SU-DHL-6 (cell line): Measurements from ENCODE around the gene PPP1R12A.

Experiments
- H2AFZ ChIP-seq: fragments of 200-600 bp; sonication (generic); 2 replicates; pipeline ENCODE4 v1.6.1; 2014; ENCODE audit warnings: low read depth, mild to moderate bottlenecking, moderate library complexity, mixed read lengths, antibody characterized with exemption, low read length; ENCODE audit not compliant: severe bottlenecking
- H3F3A ChIP-seq: fragments of 200-600 bp; shearing (Covaris generic); 2 replicates; pipeline ENCODE4 v1.6.0; 2016; ENCODE audit warnings: antibody characterized with exemption, mild to moderate bottlenecking; ENCODE audit not compliant: insufficient read depth
- H3K27ac ChIP-seq: fragments of 200-600 bp; sonication (generic); 2 replicates; pipeline ENCODE4 v1.5.1; 2016; ENCODE audit warnings: low read depth, mild to moderate bottlenecking, low read length, moderate library complexity, mixed read lengths
- H3K27me3 ChIP-seq: fragments of 200-600 bp; sonication (generic), shearing (Covaris generic); 2 replicates; pipeline ENCODE4 v1.6.0; 2014; ENCODE audit warnings: mild to moderate bottlenecking, low read length
- H3K36me3 ChIP-seq: fragments of 200-600 bp; sonication (generic); 2 replicates; pipeline ENCODE4 v1.6.1; 2014; ENCODE audit warnings: mild to moderate bottlenecking, low read length, mixed read lengths
- H3K4me2 ChIP-seq: fragments of 300-600, 200-600 bp; shearing (Covaris generic), sonication (generic); 2 replicates; pipeline ENCODE4 v1.6.0; 2014; ENCODE audit warnings: low read length, low read depth, mild to moderate bottlenecking; ENCODE audit not compliant: poor library complexity, severe bottlenecking
- H3K4me3 ChIP-seq: fragments of 200-600 bp; sonication (generic); 2 replicates; pipeline ENCODE4 v1.5.1; 2014; ENCODE audit warnings: antibody characterized with exemption, low read length, mild to moderate bottlenecking, mixed read lengths; ENCODE audit not compliant: insufficient read depth, poor library complexity, severe bottlenecking
- H3K79me2 ChIP-seq: fragments of 200-600 bp; sonication (generic); 2 replicates; pipeline ENCODE4 v1.6.1; 2014; ENCODE audit warnings: mild to moderate bottlenecking, low read length, moderate library complexity; ENCODE audit not compliant: insufficient read depth
- H3K9ac ChIP-seq: fragments of 200-600 bp; sonication (generic); 2 replicates; pipeline ENCODE4 v1.7.0; 2014; ENCODE audit warnings: mild to moderate bottlenecking, low read length
- H3K9me2 ChIP-seq: fragments of 200-600 bp; sonication (generic); replicated peaks from 2 replicates; pipeline ENCODE4 v1.6.1; 2014; ENCODE audit warnings: low read length; ENCODE audit not compliant: insufficient read depth
- H3K9me3 ChIP-seq: fragments of 200-600 bp; sonication (generic); 2 replicates; pipeline ENCODE4 v1.6.1; 2014; ENCODE audit warnings: low read length, mixed read lengths; ENCODE audit not compliant: insufficient read depth
- H4K20me1 ChIP-seq: fragments of 200-600 bp; sonication (generic); 2 replicates; pipeline ENCODE4 v1.6.1; 2014; ENCODE audit warnings: low read depth, mild to moderate bottlenecking, antibody characterized with exemption, low read length, moderate library complexity, mixed read lengths
- EZH2phosphoT487 ChIP-seq: fragments of 200-600 bp; sonication (generic), shearing (Covaris generic); conservative IDR thresholded peaks from 2 replicates; pipeline ENCODE4 v1.6.1; 2018; ENCODE audit warnings: mild to moderate bottlenecking, antibody characterized with exemption, low read length, moderate library complexity, mixed read lengths
- TF ChIP-seq, protein P1 (sequence below): fragments of 200-600 bp; sonication (generic); IDR thresholded peaks from one replicate; pipeline ENCODE4 v1.5.1; 2017; ENCODE audit warnings: antibody characterized with exemption, mild to moderate bottlenecking, low read length, moderate library complexity; ENCODE audit not compliant: insufficient read depth, poor library complexity, severe bottlenecking

Gene PPP1R12A

DNA sequence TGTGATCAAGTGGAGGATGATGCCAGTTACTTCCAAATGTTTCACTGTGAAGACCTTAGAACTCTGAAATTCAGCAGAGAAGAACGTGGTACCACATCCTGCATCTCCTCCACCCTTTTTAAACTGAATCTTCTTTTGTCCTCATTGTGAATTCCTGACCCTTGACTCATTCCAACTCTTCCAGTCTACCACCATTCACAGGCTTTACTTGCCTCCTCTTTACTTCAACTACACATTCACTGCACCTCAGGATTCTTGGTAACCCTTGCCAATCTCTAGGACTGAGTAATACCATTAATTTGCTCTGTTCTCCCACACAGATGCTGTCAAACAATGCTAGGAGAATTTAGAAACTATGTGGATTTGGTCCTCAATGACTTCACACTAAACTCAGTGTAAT is 37.3 kb downstream of the PPP1R12A start:
- no peaks in the 10 kb centered on the region for H3K9me3 ChIP-seq
- no peaks in the 10 kb centered on the region for H3F3A ChIP-seq
- H3K9ac ChIP-seq = no peak overlapping the region
- no peaks in the 10 kb centered on the region for H3K9me2 ChIP-seq
- no peak overlapping the region for H2AFZ ChIP-seq
- H3K4me2 ChIP-seq = no peak overlapping the region
- H3K4me3 ChIP-seq = no peak overlapping the region
- H3K27ac ChIP-seq = no peak overlapping the region
- H4K20me1 ChIP-seq = peaks cover 50% of the 10 kb centered on the region
- no peaks in the 10 kb centered on the region for H3K27me3 ChIP-seq
- H3K36me3 ChIP-seq = no peaks in the 10 kb centered on the region
- peaks cover 99% of the 10 kb centered on the region for H3K79me2 ChIP-seq
- no peak for TF ChIP-seq EZH2phosphoT487
- TF ChIP-seq, protein P1, sequence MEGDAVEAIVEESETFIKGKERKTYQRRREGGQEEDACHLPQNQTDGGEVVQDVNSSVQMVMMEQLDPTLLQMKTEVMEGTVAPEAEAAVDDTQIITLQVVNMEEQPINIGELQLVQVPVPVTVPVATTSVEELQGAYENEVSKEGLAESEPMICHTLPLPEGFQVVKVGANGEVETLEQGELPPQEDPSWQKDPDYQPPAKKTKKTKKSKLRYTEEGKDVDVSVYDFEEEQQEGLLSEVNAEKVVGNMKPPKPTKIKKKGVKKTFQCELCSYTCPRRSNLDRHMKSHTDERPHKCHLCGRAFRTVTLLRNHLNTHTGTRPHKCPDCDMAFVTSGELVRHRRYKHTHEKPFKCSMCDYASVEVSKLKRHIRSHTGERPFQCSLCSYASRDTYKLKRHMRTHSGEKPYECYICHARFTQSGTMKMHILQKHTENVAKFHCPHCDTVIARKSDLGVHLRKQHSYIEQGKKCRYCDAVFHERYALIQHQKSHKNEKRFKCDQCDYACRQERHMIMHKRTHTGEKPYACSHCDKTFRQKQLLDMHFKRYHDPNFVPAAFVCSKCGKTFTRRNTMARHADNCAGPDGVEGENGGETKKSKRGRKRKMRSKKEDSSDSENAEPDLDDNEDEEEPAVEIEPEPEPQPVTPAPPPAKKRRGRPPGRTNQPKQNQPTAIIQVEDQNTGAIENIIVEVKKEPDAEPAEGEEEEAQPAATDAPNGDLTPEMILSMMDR = no peak

DNA sequence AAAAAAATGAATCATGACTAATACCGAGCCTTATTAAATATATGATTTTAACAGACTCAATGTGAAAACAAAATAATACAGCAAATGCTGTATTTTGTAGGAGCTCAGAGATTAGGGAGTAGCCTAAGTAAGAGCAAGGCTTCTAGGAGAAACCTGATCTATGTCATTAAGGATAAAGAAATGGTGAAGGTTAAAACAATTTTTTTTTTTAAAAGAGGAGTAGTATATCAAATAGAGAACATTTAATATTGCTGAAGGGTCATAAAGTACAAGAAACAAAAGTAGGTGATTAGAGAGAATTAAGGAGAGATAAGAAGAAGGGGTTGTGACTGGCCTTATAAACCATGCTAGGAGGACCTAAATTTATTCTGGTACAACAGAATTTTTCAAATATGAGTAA is 39.1 kb downstream of the PPP1R12A start:
- no peak for TF ChIP-seq EZH2phosphoT487
- TF ChIP-seq, protein P1 = no peak
- Histone ChIP-seq H3K9me3 (no peaks in the 10 kb centered on the region), H3K4me3 (no peak overlapping the region), H3K4me2 (no peak overlapping the region), H3F3A (no peaks in the 10 kb centered on the region), H2AFZ (no peak overlapping the region), H3K9ac (no peak overlapping the region), H3K27ac (no peak overlapping the region), H4K20me1 (peaks cover 40% of the 10 kb centered on the region), H3K9me2 (no peaks in the 10 kb centered on the region), H3K79me2 (peaks cover 99% of the 10 kb centered on the region), H3K27me3 (no peaks in the 10 kb centered on the region), H3K36me3 (no peaks in the 10 kb centered on the region)

DNA sequence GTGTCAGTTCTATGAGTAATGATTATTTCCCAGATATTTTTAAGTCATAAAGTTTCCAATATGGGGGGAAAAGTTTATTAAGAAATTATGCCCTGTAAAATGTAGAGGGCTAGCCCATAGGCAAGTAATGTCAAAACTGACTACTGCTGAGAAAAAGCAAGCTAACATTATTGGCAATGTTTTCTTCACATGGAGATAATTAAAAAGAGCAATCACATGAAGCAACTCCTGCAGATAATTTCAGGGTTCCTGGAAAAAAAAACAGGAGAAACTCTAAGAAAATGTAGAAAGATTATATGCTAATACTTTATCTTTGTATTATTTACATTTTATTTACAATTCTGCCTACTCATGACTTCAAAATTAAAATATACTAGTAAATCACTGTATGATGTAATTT is 39.8 kb downstream of the PPP1R12A start:
- TF ChIP-seq EZH2phosphoT487 = no peak
- Histone ChIP-seq H3K9me3 (no peaks in the 10 kb centered on the region), H2AFZ (no peak overlapping the region), H4K20me1 (peaks cover 39% of the 10 kb centered on the region), H3K36me3 (no peaks in the 10 kb centered on the region), H3K4me2 (no peak overlapping the region), H3F3A (no peaks in the 10 kb centered on the region), H3K9me2 (no peaks in the 10 kb centered on the region), H3K9ac (no peak overlapping the region), H3K27ac (no peak overlapping the region), H3K27me3 (no peaks in the 10 kb centered on the region), H3K79me2 (peaks cover 99% of the 10 kb centered on the region), H3K4me3 (no peak overlapping the region)

DNA sequence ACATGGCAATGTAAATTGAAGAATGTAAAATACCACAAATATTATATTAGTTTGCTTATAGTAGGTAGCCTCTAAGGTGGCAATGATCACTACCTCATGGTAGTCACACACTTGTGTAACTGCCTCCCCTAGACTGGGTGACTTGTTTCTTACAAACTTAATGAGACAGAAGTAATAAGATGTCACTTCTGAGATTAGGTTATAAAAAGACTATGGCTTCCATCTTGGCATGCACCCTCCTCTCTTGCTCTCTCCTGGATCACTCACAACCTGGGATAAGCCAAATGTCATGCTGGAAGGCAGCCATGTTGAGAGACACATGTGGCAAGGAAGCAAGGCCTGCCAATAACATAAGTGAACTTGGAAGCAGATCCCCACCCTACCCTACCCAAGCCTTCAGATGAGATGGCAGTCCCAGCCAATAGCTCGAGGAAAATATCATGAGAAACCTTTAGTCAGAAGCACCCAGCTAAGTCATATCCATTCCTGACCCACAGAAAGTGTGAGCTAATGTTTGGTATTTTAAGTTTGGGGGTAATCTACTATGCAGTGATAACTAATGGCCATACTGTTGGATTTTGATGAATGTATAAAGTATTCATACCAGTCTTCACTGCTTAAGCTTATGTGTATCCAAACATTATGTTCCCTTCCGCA is 43.3 kb downstream of the PPP1R12A start:
- H3K9me2 ChIP-seq = no peaks in the 10 kb centered on the region
- no peak overlapping the region for H2AFZ ChIP-seq
- H3F3A ChIP-seq = peaks cover 10% of the 10 kb centered on the region; the same call in 1 of the 2 replicates
- no peak overlapping the region for H3K27ac ChIP-seq
- H3K9me3 ChIP-seq = no peaks in the 10 kb centered on the region
- H3K4me2 ChIP-seq = no peak overlapping the region
- H3K27me3 ChIP-seq = no peaks in the 10 kb centered on the region
- H3K79me2 ChIP-seq = peaks cover 99% of the 10 kb centered on the region
- H3K4me3 ChIP-seq = no peak overlapping the region
- H4K20me1 ChIP-seq = peaks cover 41% of the 10 kb centered on the region
- no peak for TF ChIP-seq EZH2phosphoT487
- TF ChIP-seq, protein P1 = no peak
- no peaks in the 10 kb centered on the region for H3K36me3 ChIP-seq
- H3K9ac ChIP-seq = no peak overlapping the region
